ENCODE data around the gene RPLP1.

Gene RPLP1

DNA sequence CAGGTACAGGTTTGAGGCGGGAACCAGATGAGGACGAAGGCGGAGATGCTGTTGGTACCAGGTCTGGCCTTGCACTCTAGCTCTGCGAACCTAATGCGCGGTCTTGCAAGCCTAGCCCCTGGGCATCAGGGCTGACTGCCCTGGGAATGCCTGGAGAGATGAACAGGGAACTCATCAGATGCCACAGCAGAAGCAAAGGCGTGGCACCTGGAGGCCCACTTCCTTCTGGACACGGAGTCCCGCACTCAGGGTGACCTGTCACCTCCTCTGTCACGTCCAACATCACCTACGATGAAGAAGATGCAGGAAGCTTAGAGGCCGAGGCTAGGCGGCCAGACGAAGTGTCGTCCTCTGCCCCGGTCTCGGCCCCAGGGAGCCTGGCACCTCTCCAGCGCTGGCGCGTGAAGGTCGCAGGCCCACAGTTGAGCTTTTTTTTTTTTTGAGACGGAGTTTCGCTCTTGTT lies 9.4 kb downstream of the RPLP1 start:
- Histone ChIP-seq H3K36me3 (peaks cover 7% of the 10 kb centered on the region), H3K27me3 (no peaks in the 10 kb centered on the region), H3K4me3 (ENCODE audit: low read depth, low read length) (peak overlapping the region; percentile 69), H3K4me1 (peaks cover 6% of the 10 kb centered on the region), H3K9me3 (no peaks in the 10 kb centered on the region)
- DNase-seq, result no peak
- TF ChIP-seq, protein P1, sequence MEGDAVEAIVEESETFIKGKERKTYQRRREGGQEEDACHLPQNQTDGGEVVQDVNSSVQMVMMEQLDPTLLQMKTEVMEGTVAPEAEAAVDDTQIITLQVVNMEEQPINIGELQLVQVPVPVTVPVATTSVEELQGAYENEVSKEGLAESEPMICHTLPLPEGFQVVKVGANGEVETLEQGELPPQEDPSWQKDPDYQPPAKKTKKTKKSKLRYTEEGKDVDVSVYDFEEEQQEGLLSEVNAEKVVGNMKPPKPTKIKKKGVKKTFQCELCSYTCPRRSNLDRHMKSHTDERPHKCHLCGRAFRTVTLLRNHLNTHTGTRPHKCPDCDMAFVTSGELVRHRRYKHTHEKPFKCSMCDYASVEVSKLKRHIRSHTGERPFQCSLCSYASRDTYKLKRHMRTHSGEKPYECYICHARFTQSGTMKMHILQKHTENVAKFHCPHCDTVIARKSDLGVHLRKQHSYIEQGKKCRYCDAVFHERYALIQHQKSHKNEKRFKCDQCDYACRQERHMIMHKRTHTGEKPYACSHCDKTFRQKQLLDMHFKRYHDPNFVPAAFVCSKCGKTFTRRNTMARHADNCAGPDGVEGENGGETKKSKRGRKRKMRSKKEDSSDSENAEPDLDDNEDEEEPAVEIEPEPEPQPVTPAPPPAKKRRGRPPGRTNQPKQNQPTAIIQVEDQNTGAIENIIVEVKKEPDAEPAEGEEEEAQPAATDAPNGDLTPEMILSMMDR (IDR thresholded peaks at IDR 0.05; ENCODE audit: low read depth, low read length), result no peak

DNA sequence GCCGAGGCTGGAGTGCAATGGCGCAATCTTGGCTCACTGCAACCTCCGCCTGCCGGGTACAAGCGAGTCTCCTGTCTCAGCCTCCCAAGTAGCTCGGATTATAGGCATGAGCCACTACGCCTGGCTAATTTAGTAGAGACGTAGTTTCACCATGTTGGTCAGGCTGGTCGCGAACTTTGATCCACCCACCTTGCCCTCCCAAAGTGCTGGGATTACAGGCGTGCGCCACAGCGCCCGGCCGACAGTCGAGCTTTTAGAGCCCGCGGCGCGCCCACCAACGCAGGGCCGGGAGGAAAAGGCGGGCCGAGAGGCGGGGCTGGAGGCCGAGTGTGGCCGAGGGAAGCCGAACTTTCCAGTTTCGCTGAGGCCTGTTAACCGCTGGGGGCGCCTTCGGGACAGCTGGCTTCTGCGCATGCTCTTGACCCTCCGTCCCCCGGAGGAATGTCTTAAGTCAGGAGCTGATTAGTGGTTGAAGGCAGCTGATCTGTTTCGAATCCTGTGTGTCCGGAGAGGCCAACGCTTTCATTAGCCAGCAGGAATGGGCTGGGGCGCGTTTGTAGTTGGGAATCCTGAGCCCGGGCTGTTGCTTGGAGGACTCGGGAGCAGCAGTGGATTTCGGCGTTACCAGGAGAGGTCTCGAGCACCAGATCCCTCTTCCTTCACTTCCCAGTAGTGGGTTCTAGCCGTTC lies 10.0 kb downstream of the RPLP1 start:
- Histone ChIP-seq H3K4me3 (ENCODE audit: low read depth, low read length) (peak overlapping the region; percentile 69), H3K36me3 (peaks cover 3% of the 10 kb centered on the region; the same call in 1 of the 2 replicates), H3K27me3 (no peaks in the 10 kb centered on the region), H3K4me1 (peaks cover 6% of the 10 kb centered on the region), H3K9me3 (no peaks in the 10 kb centered on the region)
- DNase-seq, result peak; percentile 95
- TF ChIP-seq, protein P1 (IDR thresholded peaks at IDR 0.05; ENCODE audit: low read depth, low read length), result peak; percentile 83

DNA sequence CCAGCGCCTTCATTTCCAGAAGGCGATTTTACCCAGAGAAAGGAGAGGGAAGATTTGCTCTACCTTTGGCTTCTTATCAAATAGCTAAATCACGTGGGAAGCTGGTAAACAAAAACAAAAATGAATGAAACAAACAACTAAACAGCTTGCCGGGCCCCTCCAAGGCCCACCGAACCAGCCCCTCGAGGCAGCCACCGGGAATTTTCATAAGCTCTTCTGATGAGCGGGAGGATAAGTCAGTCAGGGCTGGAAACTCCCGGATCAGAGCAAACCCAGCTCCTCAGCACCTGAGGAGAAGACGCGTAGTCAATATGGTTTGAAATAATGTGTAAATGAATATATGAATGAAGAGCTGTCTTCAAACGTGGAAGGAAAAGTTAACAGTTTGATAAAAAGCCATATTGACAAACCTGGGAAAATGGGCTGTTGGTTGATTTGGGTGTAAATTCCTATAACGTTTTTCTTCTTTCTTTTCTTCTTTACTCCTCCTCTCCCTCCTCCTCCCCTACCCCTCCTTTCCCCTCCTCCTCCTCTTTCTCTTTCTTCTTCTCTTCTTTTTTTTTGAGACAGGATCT lies 10.7 kb downstream of the RPLP1 start:
- peaks cover 9% of the 10 kb centered on the region for H3K4me1 ChIP-seq
- no peak for DNase-seq
- peak overlapping the region; percentile 69 for H3K4me3 ChIP-seq (ENCODE audit: low read depth, low read length)
- no peaks in the 10 kb centered on the region for H3K27me3 ChIP-seq
- H3K9me3 ChIP-seq, result no peaks in the 10 kb centered on the region
- TF ChIP-seq, protein P1 (IDR thresholded peaks at IDR 0.05; ENCODE audit: low read depth, low read length), result no peak
- no peaks in the 10 kb centered on the region for H3K36me3 ChIP-seq

DNA sequence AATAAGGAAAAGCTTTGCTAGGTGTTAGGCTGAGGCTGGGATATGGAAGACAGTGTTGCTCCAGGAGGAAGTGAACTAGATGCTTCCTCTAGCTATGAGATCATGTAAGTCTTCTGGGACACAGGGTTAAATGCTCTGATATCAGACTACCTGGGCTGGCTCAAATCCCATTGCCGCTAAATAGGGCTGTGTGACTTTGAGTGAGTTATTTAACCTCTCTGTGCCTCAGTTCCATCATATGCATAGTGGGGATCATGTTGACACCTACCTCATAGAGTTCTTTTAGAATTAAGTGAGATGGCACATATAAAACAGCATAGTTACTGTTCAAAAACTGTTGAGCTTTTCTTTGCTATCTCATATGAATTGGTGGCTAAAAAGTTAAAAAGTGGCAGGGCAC lies 12.6 kb downstream of the RPLP1 start:
- Histone ChIP-seq H3K4me1 (peaks cover 21% of the 10 kb centered on the region), H3K36me3 (no peaks in the 10 kb centered on the region), H3K9me3 (no peaks in the 10 kb centered on the region), H3K4me3 (ENCODE audit: low read depth, low read length) (no peak overlapping the region), H3K27me3 (no peaks in the 10 kb centered on the region)
- no peak for DNase-seq
- TF ChIP-seq, protein P1 (IDR thresholded peaks at IDR 0.05; ENCODE audit: low read depth, low read length), result no peak

DNA sequence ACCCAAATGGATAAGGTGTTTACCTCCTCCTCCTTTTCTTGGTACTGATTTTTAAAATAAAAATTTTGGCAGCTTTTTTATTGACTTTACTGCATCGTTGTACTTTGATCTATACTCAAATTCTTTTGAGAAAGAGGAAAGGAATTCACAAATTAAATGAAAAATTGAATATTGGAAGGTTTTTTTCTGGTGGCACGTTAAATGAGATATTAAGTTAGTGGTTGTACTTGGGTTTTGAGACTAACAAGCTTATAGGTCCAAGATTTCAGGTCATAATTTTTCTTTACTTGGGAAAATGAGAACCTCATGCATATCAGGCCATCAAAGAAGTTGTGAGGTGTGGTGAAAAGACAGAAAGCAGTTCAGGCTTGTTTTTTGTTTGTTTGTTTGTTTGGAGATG lies 14.1 kb downstream of the RPLP1 start:
- no peaks in the 10 kb centered on the region for H3K9me3 ChIP-seq
- no peaks in the 10 kb centered on the region for H3K36me3 ChIP-seq
- peaks cover 21% of the 10 kb centered on the region for H3K4me1 ChIP-seq
- TF ChIP-seq, protein P1 (IDR thresholded peaks at IDR 0.05; ENCODE audit: low read depth, low read length), result no peak
- H3K4me3 ChIP-seq (ENCODE audit: low read depth, low read length), result no peak overlapping the region
- H3K27me3 ChIP-seq, result no peaks in the 10 kb centered on the region
- no peak for DNase-seq

DNA sequence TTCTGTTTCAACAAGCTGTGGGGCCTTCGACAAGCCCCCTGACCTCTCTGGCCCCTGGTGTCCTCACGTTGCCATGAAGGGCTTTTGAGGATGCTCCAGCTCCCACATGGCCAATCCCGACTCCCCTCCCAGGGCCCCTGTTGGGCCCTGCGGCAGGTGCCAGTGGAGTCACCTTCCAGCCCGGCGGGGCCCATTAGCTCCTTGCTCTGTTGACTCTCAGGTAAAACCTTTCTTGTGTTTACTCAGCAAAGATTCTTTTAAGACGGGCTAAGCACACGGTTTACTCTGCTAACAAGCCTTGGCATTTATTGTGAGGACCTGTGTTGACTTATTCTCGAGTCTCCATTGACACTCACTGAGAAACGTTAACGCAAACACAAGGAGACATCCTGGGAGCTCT lies 15.0 kb downstream of the RPLP1 start:
- H3K4me1 ChIP-seq, result peaks cover 21% of the 10 kb centered on the region
- no peaks in the 10 kb centered on the region for H3K9me3 ChIP-seq

More for the DNA sequence above, 15.0 kb downstream of the RPLP1 start:
- Histone ChIP-seq H3K36me3 (no peaks in the 10 kb centered on the region), H3K27me3 (no peaks in the 10 kb centered on the region), H3K4me3 (ENCODE audit: low read depth, low read length) (no peak overlapping the region)
- DNase-seq, result no peak
- TF ChIP-seq, protein P1 (IDR thresholded peaks at IDR 0.05; ENCODE audit: low read depth, low read length), result no peak
